ENCODE data around the gene BCAS3.

GRCh38 chr17:61237275-61237674 lies 559.6 kb downstream of the BCAS3 start:
- TF ChIP-seq CTCF (IDR thresholded peaks at IDR 0.05) (no peak), EZH2 (IDR thresholded peaks at IDR 0.05; ENCODE audit: borderline replicate concordance, insufficient read depth, low read depth, low read length, poor library complexity, severe bottlenecking) (no peak)
